Measurements from ENCODE around the gene CELA3A. TPM values are rescaled to one million over a fixed set of nuclear protein-coding genes. Genes with fewer than 3 reads are reported as not detected.

The CELA3A gene, protein sequence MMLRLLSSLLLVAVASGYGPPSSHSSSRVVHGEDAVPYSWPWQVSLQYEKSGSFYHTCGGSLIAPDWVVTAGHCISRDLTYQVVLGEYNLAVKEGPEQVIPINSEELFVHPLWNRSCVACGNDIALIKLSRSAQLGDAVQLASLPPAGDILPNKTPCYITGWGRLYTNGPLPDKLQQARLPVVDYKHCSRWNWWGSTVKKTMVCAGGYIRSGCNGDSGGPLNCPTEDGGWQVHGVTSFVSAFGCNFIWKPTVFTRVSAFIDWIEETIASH
- total RNA-seq: 1 to 10 TPM in 1 of 4 donors, under 1 TPM in 1, not detected in 2; 0.74 to 2.4 TPM

DNA sequence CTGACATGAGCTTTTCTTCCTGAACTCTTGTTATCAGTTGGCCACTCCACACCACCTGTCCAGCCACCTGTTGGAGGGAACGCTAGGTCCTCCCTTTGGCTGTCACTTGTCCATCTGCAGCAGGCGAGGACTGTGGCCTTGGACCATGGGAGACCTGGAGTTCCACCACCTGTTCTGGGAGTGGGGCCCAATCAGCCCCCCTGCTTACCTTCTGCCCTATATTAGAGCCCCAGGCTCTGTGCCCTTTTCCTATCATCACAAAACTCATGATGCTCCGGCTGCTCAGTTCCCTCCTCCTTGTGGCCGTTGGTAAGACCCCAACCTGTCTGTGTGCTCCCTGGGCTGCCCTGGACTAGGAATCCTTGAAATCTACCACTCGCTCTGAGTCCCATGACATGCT lies at the start of gene CELA3A:
Gene CELA3A, plus strand, starts transcription at position 249 of the 400 bp plus-strand sequence. Its CDS starts 18 bp downstream, at position 267.
- TF ChIP-seq, protein P1, sequence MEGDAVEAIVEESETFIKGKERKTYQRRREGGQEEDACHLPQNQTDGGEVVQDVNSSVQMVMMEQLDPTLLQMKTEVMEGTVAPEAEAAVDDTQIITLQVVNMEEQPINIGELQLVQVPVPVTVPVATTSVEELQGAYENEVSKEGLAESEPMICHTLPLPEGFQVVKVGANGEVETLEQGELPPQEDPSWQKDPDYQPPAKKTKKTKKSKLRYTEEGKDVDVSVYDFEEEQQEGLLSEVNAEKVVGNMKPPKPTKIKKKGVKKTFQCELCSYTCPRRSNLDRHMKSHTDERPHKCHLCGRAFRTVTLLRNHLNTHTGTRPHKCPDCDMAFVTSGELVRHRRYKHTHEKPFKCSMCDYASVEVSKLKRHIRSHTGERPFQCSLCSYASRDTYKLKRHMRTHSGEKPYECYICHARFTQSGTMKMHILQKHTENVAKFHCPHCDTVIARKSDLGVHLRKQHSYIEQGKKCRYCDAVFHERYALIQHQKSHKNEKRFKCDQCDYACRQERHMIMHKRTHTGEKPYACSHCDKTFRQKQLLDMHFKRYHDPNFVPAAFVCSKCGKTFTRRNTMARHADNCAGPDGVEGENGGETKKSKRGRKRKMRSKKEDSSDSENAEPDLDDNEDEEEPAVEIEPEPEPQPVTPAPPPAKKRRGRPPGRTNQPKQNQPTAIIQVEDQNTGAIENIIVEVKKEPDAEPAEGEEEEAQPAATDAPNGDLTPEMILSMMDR (IDR thresholded peaks at IDR 0.05): no peak
- ATAC-seq (ENCODE audit: low FRiP score) (no peak), DNase-seq (ENCODE audit: low spot score) (no peak)

DNA sequence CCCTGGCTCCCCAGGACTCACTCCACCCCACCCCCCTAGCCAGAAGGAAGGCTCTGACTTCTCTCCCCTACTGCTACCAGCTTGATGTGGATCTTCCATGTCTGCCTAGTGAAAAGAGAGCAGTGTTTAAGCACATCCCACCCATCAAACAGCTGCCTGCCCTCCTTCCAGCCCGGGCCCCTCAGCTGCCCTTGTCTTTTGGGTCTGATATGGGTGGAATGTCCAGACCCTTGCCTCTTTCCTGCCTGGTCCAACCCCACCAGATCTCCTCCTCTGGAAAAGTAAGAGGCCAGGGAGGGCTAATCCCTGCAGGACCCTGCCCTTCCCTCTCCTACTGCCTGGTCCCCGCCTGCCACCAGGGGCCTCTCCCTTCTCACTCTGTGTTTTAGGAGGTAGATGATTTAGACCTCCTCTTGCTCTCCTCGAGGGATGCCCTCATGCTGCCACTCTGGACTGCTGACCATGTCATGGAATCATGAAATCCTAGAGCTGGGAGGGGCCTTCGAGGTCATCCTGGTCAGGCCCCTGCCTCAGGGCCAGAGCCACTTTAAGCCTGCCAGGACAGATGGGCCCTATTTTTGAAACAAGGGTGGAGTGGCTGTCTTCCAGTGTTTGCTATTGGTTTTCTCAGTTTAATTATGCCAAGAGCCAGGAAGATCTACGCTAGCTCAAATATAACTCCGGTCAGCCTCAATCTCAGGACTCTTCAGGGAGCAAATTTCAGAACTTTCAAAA lies 48.5 kb upstream of the CELA3A start:
- TF ChIP-seq, protein P1 (IDR thresholded peaks at IDR 0.05): no peak
- DNase-seq (ENCODE audit: low spot score) (no peak), ATAC-seq (ENCODE audit: low FRiP score) (no peak)

DNA sequence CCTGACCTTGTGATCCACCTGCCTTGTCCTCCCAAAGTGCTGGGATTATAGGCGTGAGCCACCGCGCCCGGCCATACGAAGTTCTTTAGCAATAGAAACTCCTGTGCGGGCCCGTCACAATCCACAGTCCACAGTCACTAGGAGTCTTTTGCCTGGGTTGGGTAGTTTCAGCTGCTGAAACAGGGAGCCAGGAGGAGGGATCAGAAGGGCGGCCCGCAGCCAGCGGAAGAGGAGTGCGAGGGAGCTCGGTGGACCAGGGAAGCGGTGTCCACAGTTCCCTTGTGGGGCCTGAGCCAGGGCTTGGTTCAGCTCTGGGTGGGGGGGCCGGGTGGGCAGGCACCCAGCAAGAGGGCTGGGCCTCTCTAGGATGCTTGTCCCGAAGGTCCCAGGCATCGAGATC lies 46.4 kb upstream of the CELA3A start:
- TF ChIP-seq, protein P1 (IDR thresholded peaks at IDR 0.05): no peak
- ATAC-seq (ENCODE audit: low FRiP score) (no peak), DNase-seq (ENCODE audit: low spot score) (no peak)

DNA sequence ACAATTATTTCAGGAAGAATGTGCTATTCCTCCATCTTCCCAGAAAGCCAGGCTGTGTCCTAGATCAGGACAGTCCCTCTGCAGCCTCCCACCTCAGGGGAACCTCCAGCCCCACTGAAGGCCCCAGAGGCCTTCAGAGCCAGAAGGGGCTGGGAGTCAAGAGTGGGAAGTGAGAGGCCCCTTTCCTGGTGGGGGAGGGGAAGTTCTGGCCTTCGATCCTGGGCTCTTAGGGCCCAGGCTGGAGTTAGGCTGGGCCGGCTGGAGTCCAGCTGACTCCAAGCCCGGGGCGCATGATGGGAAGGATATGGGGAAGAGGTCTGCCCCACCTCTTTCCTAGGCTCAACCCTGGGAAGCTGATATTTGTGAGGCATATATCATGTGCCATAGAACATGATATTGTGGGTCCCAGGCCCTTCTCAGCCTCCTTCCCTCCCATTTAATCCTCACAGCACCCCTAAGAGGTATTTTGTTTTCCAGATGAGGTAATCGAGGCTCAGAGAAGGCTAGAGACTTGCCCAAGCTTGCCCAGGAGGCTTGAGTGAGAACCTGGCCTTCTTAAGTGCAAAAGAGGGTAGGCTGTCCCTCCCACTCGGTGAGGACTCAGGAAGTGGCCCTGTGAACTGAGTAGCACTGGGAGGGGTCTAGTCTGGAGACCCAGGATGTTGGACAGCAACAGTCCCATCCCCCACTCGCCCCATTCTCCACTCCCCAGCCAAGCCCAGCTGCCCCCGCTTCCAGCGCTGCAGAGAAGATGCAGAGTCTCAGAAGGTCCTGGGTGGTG lies 45.8 kb upstream of the CELA3A start:
- ATAC-seq (ENCODE audit: low FRiP score): no peak
- DNase-seq (ENCODE audit: low spot score): no peak
- TF ChIP-seq, protein P1 (IDR thresholded peaks at IDR 0.05): no peak

DNA sequence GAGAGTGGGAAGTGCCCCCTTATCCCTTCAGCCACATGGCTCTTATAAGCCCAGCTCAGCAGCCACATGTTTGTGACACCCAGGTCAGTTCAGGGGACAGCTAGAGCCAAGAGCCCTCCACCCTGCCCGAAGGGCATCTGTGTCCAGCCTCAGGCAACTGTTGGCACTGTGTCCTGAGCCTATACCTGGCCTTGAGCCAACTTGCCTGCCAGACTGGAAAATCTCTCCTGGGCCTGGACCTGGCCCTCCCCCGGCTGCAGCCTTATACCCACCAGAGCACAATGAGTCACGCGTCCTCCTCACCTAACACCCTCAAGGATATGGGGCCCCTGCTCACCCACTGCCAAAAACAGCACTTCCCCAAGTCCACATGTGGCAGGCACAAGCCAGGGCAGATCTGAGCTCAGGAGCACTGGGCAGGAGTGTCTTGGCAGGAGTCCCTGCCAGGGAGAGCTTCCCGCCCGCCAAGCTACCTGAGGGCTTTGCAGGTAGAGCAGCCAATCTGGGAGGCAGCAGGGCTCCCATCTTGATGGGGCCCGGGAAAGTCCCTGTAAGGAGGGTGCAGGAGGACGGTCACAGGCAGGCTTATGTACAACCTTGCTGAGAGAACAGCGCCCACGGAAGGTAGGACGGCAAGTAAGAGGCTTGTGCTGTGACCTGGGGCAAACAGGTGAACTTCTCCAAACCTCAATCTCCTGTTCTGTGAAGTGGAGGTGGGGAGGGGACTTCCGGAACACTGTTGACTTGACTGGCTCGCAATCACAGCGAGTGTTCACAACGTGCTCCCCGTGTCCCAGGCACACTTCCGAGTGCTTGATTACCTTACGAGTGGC lies 44.5 kb upstream of the CELA3A start:
- DNase-seq (ENCODE audit: low spot score) (no peak), ATAC-seq (ENCODE audit: low FRiP score) (peak; percentile 87)
- TF ChIP-seq, protein P1 (IDR thresholded peaks at IDR 0.05): no peak

DNA sequence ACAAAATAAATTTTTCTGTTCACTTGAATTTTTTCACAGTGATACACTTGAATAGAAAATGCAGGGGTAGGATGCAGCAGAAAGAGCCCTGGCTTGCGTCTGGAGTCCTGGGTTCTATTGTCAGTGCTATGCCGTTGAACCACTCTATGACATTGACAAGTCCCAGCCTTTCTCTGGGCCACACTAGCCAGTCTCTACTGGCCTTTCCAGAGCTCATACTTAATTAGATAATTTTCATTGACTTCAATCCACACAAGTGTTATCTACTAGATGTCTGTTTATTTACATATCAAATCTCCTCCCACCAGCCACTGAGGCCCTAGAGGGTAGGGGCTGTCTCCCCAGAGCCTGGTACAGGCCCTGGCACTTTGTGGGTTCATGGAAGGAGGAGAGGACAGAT lies 40.1 kb upstream of the CELA3A start:
- ATAC-seq (ENCODE audit: low FRiP score) (no peak), DNase-seq (ENCODE audit: low spot score) (no peak)
- TF ChIP-seq, protein P1 (IDR thresholded peaks at IDR 0.05): no peak
